HG03039 (cell line): ENCODE results near the gene SLC1A2.

ENCODE experiments used
- ATAC-seq: cut with Tn5 transposase; IDR thresholded peaks from one replicate; pipeline ENCODE4 v1.9.1; 2021; ENCODE audit warnings: mild to moderate bottlenecking, moderate library complexity; ENCODE audit not compliant: unreplicated experiment

Gene SLC1A2

DNA sequence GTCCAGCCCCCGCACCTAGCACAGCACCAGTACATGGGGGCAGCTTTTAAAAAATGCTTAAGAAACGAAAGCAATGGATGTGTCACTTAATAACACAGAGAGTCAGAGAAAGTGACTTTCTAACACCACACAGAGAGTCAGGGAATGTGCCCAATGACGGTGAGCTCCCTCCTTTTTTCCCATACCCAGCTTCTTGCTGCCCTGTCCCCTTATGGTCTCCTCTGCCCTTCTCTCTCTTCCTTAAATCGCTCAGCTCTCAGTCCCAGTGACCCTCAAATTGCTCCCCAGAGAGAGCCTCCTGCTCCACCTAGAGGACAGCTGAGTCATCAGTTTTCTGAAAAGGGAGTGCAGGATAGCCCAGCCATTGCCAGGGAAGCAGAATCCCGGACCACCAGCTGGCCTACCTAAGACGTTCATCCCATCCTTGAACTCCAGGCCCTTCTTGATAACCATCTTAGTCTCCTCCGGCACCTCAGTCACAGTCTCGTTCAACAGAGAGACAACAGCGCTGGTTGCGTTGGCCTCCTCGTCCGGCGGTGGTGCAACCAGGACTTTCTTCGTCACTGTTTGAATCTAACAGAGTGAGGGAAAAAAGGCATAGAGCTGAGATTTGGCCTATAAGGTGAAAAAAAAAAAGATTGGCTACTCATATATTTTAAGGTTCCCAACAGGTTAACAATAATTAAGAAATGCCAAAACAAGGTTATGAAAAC lies 113.5 kb downstream of the SLC1A2 start:
- ATAC-seq: no peak

DNA sequence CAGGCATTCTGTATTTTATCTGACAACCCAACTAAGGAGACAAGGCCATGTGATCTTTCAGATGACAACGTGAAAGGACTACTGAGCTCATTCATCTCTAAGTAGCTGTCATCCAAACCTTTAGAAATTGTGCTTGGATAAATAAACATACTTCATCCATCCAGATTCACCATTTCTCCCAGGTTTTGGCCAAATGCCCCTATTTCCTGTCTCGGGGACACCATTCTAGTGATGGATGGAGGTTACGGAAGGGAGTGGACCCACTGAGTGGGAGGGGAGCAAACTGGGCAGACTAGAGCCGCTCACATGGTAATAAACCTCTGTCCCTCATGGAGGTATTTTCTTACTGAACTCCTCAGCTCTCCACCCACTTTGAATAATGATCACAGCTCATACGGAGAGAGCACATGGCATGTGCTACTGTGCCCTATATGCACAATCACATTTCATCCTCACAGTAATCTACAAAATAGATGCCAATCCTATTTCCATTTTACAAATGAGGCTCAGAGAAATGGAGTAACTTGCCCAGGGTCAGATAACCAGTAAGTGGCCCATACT lies 114.4 kb downstream of the SLC1A2 start:
- ATAC-seq: no peak

DNA sequence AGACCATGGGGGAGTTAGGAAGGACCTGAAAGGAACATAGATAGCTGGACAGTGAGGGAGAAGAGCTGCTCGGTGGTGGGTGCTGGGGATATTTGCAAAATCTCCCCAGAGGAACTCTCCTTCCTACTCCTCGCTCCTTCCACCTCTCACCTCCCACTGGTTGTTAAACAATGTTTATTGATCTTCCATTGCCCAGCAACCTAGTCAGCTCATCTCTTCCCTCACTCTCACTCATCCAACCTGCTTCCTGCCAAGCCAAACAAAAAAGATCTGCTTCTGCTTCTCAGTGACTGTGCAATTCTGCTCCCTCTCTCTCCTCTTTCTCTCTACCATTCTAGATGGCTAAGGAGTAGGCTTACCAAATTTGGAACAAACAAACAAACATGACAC lies 115.0 kb downstream of the SLC1A2 start:
- ATAC-seq: no peak

GRCh38 chr11:35303596-35304385 lies 115.6 kb downstream of the SLC1A2 start:
- ATAC-seq: no peak

GRCh38 chr11:35302398-35302797 lies 117.0 kb downstream of the SLC1A2 start:
- no peak for ATAC-seq

DNA sequence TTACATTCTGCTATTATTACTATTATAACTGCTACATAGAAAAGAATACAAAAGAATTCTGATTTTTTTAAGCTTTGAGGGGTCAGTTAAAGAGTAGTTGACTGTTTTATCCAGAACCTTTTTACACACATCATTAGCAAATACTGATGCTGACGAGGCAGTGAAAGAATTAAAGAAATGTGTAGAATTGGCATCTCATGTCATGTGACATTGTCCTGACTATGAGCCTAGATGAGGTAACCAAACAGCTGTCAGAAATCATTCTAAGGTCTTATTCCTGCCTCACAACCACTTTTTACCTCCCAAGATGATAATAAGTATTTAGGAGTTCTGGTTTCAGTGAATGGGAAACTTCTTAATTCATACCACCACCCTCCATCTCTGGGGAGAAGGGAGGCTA lies 121.0 kb downstream of the SLC1A2 start:
- no peak for ATAC-seq

DNA sequence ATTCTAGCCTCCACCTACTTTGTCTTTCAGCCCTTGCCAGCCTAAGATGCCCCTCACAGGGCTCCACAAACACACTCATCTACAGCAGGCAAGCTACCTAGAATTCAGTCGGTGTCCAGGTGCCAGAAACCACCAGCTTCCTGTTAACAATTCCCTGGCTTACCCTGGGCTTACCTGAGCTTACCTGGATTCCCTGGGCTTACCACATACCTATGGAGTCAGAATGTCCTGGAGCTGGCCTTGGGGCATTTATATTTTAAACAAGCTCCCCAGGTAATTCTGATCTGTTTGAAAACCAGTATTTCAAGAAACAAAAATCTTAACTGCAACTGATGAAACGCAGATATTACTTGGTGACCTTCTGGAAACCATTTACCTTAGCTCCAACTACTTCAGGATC lies 123.6 kb downstream of the SLC1A2 start:
- no peak for ATAC-seq

- no peak for ATAC-seq
Measured at GRCh38 chr11:35293699-35294098, 125.7 kb downstream of the SLC1A2 start.

DNA sequence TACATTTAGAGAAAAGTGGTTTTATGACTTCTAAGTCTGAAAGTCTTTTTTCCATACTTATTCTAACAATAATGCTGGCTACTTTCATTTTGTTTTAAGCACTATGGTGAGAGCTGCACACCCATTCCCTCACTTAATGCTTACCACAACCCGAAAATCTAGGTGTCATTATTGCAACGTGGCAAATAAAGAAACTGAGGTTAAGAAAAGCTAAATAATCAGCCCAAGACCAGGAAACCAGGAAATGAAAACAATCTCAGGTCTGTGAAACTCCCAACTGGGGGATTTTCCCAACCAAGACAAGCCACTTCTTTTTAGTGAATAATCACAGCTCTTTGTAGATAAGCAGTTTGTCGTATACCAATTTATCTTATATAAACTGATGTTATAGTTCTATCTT lies 126.3 kb downstream of the SLC1A2 start:
- ATAC-seq: no peak

DNA sequence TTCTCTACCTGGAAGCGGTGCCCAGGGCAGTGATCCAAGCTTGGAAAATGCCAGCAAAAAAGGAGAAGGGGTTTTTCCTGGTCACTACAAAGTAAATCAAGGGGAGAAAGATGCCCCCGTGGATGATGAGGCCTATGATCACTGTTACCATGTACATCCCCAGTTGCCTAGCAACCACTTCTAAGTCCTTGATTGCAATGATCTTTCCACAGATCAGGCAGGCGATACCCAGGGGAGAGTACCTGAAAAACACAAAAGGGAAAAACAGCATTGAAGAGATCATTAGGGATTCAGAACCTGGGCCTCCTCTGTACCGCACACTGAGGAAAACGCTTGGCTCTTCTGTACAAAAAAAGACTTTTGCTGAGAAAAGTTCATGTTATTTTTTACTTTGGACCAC lies 127.1 kb downstream of the SLC1A2 start:
- no peak for ATAC-seq

DNA sequence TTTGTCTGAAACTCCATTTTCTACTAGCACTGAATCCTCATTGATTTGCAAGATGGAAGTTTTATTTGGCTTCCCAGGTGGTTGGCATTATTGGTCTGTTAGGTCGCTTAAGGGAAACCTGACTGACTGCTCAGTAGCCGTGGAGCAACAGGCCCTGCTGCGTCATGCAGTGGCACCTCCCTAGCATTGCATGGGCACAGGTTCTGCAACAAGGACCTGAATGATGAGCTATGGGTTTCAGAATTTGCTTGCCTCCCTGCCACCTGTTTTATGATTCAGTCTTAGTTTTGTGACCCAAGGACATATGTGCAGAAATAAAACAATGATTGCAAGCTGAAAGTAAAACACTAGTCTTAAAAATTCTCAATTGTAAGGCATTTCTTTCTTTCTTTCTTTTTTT lies 128.5 kb downstream of the SLC1A2 start:
- ATAC-seq: no peak

GRCh38 chr11:35289821-35290220 lies 129.5 kb downstream of the SLC1A2 start:
- ATAC-seq: no peak

DNA sequence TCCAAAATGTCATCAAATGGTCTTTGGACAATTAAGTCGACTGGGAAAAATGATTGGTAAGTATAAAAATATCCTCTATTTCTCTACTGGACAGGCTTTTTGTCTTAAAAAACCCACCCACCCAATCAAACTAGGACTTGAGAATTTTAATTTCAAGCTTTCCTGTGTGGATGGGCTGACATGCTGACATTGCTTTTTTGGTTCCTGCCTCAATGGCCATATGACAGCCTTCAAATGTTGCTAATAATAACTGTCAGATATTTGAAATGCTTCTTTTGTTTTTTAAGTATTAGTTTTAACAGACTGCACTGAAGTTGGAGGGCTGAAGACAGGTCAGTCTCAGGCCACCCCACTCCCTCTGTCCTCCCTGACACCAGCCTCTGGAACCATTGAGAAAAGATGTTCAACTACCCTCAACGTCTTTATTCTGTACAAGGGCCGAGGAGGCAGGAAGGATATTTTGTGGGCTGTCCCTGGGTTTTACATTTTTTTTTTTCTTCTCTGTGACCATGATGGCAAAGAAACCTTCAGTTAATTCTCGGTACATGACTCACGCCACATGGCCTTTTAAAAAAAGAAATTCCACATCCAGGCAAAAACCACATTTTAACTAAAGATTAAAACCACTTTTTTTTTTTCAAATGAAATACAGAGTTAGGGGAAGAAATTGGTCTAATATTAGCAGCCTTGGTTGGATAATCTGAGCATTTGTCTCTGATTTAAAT lies 130.4 kb downstream of the SLC1A2 start:
- no peak for ATAC-seq

- no peak for ATAC-seq
Measured at GRCh38 chr11:35288309-35288708, 131.0 kb downstream of the SLC1A2 start.

- ATAC-seq: no peak
Measured at GRCh38 chr11:35287344-35287890, 131.9 kb downstream of the SLC1A2 start.

DNA sequence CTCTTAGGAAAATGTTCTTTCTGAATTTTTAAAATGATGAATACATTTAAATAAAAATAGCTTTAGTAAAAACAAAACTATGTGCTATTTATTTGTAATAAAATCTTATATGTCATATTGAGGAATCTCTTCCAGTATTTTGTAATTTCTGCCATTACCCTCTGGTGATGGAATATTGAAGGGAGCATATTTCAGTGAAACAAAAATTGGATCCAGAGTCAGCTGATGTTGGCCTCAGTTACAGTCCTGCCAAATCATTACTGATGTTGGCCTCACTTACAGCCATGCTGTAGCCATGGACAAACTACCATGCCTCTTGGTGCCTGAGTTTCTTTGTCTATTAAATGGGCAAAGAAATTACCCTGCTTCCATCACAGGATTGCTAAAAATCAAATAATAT lies 133.2 kb downstream of the SLC1A2 start:
- no peak for ATAC-seq

DNA sequence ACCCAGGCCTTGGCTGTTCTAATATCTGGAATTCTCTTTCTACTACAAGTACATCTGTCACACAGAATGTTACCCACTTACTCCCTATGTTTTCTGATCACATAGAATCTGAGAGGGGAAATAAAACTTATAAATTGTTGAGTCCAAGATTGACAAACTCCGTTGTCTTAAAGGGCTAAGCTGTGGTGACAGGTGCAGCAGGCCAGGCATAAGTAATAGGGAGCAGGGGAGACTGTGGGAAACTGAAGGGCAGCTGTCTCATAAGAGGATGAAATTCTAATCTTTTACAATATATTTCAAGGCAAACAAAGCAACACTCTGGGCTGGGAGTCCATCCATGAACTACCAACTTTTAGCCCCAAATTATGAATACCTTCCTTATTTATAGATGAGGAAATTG lies 133.9 kb downstream of the SLC1A2 start:
- ATAC-seq: no peak

GRCh38 chr11:35282221-35282882 lies 137.0 kb downstream of the SLC1A2 start:
- ATAC-seq: no peak

DNA sequence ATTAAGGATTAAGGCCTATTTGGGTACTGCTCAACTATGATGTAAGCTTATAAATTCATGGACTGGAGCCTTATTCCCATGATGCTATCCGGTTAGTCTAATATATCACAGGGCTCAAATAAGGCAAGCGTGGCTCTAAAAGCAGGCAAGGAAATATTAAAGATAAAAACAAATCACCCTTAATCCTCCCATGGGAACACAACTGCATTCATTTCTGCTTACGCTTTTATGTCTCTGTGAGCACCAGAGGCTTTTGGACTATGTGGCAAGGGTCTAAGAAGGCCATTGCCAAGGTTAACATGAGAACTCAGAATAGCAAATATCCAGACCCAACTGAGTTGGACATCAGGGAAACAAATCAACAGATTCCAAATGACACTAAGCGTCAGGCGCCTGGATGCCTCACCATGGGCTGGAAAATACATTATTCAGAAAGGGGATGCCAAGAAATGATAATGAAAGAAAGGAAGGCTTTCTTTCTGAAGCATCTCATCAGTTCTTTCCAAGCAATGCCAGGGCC lies 138.1 kb downstream of the SLC1A2 start:
- no peak for ATAC-seq

- no peak for ATAC-seq
Measured at GRCh38 chr11:35280727-35281126, 138.6 kb downstream of the SLC1A2 start.
